NT2/D1 (cell line): ENCODE data around the gene PRR23E.

ENCODE experiments used
- DNase-seq: peaks from one replicate; pipeline ENCODE4 v3.0.0-alpha.2; 2011; ENCODE audit warnings: low read depth, low spot score
- H3K27me3 ChIP-seq: 2 replicates; pipeline ENCODE4 v1.6.0; 2011; ENCODE audit warnings: mild to moderate bottlenecking; ENCODE audit not compliant: insufficient read length, insufficient read depth
- H3K36me3 ChIP-seq: 2 replicates; pipeline ENCODE4 v1.6.1; 2011; ENCODE audit warnings: mild to moderate bottlenecking, low read length, mixed read lengths; ENCODE audit not compliant: insufficient read depth, insufficient read length
- H3K4me1 ChIP-seq: 2 replicates; pipeline ENCODE4 v1.5.1; 2011; ENCODE audit not compliant: insufficient read depth, insufficient read length
- H3K4me3 ChIP-seq: 2 replicates; pipeline ENCODE4 v1.5.1; 2011; ENCODE audit warnings: low read depth; ENCODE audit not compliant: insufficient read length
- H3K9ac ChIP-seq: 2 replicates; pipeline ENCODE4 v1.6.0; 2011; ENCODE audit warnings: low read depth; ENCODE audit not compliant: insufficient read length
- H3K9me3 ChIP-seq: 2 replicates; pipeline ENCODE4 v1.5.1; 2011; ENCODE audit warnings: mild to moderate bottlenecking, low read length; ENCODE audit not compliant: insufficient read depth
- SUZ12 ChIP-seq: IDR thresholded peaks from 2 replicates; pipeline ENCODE4 v1.6.1; 2011; ENCODE audit not compliant: insufficient read length, insufficient read depth; ENCODE audit errors: extremely low read depth
- YY1 ChIP-seq: IDR thresholded peaks from 2 replicates; pipeline ENCODE4 v1.6.1; 2011; ENCODE audit not compliant: insufficient read length, insufficient read depth
- ZNF274 ChIP-seq: IDR thresholded peaks from 2 replicates; pipeline ENCODE4 v1.6.1; 2011; ENCODE audit warnings: mild to moderate bottlenecking, low read depth, low read length

The PRR23E gene

GRCh38 chr3:127151251-127151564, 41.7 kb upstream of the PRR23E start:
- no peaks in the 10 kb centered on the region for H3K9me3 ChIP-seq
- TF ChIP-seq ZNF274 (no peak), YY1 (no peak), SUZ12 (no peak)
- no peaks in the 10 kb centered on the region for H3K36me3 ChIP-seq
- H3K4me1 ChIP-seq = no peaks in the 10 kb centered on the region
- peaks cover 5% of the 10 kb centered on the region for H3K27me3 ChIP-seq
- no peak overlapping the region for H3K9ac ChIP-seq
- no peak for DNase-seq
- no peak overlapping the region for H3K4me3 ChIP-seq

- Histone ChIP-seq H3K36me3 (no peaks in the 10 kb centered on the region), H3K27me3 (no peaks in the 10 kb centered on the region), H3K9me3 (no peaks in the 10 kb centered on the region), H3K9ac (no peak overlapping the region), H3K4me3 (no peak overlapping the region), H3K4me1 (no peaks in the 10 kb centered on the region)
- no peak for DNase-seq
- TF ChIP-seq ZNF274 (no peak), YY1 (no peak), SUZ12 (no peak)
Measured at GRCh38 chr3:127151992-127152650, 40.8 kb upstream of the PRR23E start.

GRCh38 chr3:127152684-127153505, 40.0 kb upstream of the PRR23E start:
- H3K4me1 ChIP-seq = no peaks in the 10 kb centered on the region
- no peak for DNase-seq
- no peak for TF ChIP-seq YY1
- TF ChIP-seq ZNF274 = no peak
- TF ChIP-seq SUZ12 = no peak
- H3K9me3 ChIP-seq = no peaks in the 10 kb centered on the region
- H3K36me3 ChIP-seq = no peaks in the 10 kb centered on the region
- no peak overlapping the region for H3K4me3 ChIP-seq
- no peak overlapping the region for H3K9ac ChIP-seq
- no peaks in the 10 kb centered on the region for H3K27me3 ChIP-seq

GRCh38 chr3:127153506-127153815, 39.5 kb upstream of the PRR23E start:
- Histone ChIP-seq H3K9ac (no peak overlapping the region), H3K4me1 (no peaks in the 10 kb centered on the region), H3K27me3 (no peaks in the 10 kb centered on the region), H3K36me3 (no peaks in the 10 kb centered on the region), H3K9me3 (no peaks in the 10 kb centered on the region), H3K4me3 (no peak overlapping the region)
- no peak for DNase-seq
- TF ChIP-seq ZNF274 = no peak
- no peak for TF ChIP-seq SUZ12
- no peak for TF ChIP-seq YY1

- H3K4me3 ChIP-seq = no peak overlapping the region
- peaks cover 15% of the 10 kb centered on the region for H3K27me3 ChIP-seq
- no peaks in the 10 kb centered on the region for H3K9me3 ChIP-seq
- no peaks in the 10 kb centered on the region for H3K4me1 ChIP-seq
- H3K36me3 ChIP-seq = no peaks in the 10 kb centered on the region
- H3K9ac ChIP-seq = no peak overlapping the region
- TF ChIP-seq ZNF274 (no peak), YY1 (no peak), SUZ12 (no peak)
- DNase-seq = no peak
Measured at GRCh38 chr3:127156338-127157050, 36.4 kb upstream of the PRR23E start.

- no peak for DNase-seq
- Histone ChIP-seq H3K4me1 (no peaks in the 10 kb centered on the region), H3K9ac (no peak overlapping the region), H3K36me3 (no peaks in the 10 kb centered on the region), H3K4me3 (no peak overlapping the region), H3K27me3 (peaks cover 18% of the 10 kb centered on the region), H3K9me3 (no peaks in the 10 kb centered on the region)
- TF ChIP-seq YY1 (no peak), ZNF274 (no peak), SUZ12 (no peak)
Measured at GRCh38 chr3:127157171-127157828, 35.6 kb upstream of the PRR23E start.

GRCh38 chr3:127158614-127159229, 34.2 kb upstream of the PRR23E start:
- no peak for DNase-seq
- peaks cover 18% of the 10 kb centered on the region for H3K27me3 ChIP-seq
- H3K4me3 ChIP-seq = no peak overlapping the region
- TF ChIP-seq YY1 (no peak), SUZ12 (no peak), ZNF274 (no peak)
- H3K36me3 ChIP-seq = no peaks in the 10 kb centered on the region
- H3K9me3 ChIP-seq = no peaks in the 10 kb centered on the region
- H3K4me1 ChIP-seq = no peaks in the 10 kb centered on the region
- H3K9ac ChIP-seq = no peak overlapping the region
